Erythroblast (primary cell): ENCODE measurements around the gene DYNC1I1.

Experiments
- GATA1 ChIP-seq: IDR thresholded peaks from 2 replicates; pipeline ENCODE4 v1.6.1; 2011; ENCODE audit warnings: low read depth, mild to moderate bottlenecking, control low read depth, low read length, moderate library complexity
- POLR2A ChIP-seq: IDR thresholded peaks from 2 replicates; pipeline ENCODE4 v1.6.1; 2011; ENCODE audit warnings: mild to moderate bottlenecking, low read length

DNA sequence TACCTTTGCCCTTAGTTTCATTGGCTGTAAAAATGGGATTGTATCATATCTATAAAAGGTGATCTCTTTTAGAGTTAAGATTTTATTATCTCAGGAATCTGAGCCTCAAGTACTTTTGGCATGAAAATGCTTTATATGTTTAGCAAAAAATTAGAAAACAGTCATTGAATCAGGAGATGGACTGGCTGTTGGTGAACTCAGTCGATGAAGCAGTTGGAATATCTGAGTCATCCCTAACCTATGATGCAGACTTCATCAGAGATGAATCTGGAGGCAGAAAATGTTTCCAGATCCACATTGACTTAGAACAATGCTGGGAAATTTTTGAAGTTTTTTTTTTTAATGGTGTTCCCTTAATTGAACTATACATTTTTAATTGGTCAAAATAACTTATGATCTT, 321.1 kb downstream of the DYNC1I1 start:
- TF ChIP-seq POLR2A (no peak), GATA1 (no peak)
